Measurements from ENCODE around the gene CDC14C. TPM values are rescaled to one million over a fixed set of nuclear protein-coding genes. Genes with fewer than 3 reads are reported as not detected.

CDC14C gene
- total RNA-seq, 1 donor, result not detected

DNA sequence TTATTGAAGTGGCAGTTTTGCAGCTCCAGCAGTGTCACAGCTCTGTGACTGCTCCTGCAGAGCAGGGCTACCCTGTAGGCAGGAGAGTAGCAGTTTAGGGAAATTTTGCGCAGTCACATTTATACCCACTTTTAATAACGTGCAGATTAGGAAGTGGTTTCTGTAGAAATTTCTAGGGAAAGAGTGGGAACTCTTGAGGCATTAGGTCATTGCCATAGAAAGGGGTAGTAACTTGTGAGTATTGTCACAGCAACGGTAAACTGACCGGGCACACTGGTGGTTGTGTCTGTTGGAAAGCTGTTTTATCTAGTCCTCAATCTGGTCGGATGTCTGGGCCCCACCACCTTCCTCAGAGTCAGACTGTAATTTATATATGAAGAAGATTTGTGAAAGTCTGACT, 51.9 kb downstream of the CDC14C start:
- no peak overlapping the region for H3K27ac ChIP-seq (ENCODE audit: low read depth, low read length)
- H3K36me3 ChIP-seq (ENCODE audit: insufficient read depth, low read length), result no peaks in the 10 kb centered on the region
- no peak for DNase-seq (ENCODE audit: insufficient read length, low spot score, missing footprints)
- H3K79me2 ChIP-seq (ENCODE audit: insufficient read depth, low read length), result no peaks in the 10 kb centered on the region
- TF ChIP-seq, protein P1, sequence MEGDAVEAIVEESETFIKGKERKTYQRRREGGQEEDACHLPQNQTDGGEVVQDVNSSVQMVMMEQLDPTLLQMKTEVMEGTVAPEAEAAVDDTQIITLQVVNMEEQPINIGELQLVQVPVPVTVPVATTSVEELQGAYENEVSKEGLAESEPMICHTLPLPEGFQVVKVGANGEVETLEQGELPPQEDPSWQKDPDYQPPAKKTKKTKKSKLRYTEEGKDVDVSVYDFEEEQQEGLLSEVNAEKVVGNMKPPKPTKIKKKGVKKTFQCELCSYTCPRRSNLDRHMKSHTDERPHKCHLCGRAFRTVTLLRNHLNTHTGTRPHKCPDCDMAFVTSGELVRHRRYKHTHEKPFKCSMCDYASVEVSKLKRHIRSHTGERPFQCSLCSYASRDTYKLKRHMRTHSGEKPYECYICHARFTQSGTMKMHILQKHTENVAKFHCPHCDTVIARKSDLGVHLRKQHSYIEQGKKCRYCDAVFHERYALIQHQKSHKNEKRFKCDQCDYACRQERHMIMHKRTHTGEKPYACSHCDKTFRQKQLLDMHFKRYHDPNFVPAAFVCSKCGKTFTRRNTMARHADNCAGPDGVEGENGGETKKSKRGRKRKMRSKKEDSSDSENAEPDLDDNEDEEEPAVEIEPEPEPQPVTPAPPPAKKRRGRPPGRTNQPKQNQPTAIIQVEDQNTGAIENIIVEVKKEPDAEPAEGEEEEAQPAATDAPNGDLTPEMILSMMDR (IDR thresholded peaks at IDR 0.05; ENCODE audit: extremely low read depth, low read depth, low read length), result no peak
- no peaks in the 10 kb centered on the region for H4K20me1 ChIP-seq (ENCODE audit: insufficient read depth, low read length)
- no peak overlapping the region for H2AFZ ChIP-seq (ENCODE audit: low read length)
- no peaks in the 10 kb centered on the region for H3K9me3 ChIP-seq (ENCODE audit: low read depth, low read length)
- H3K4me2 ChIP-seq (ENCODE audit: insufficient read depth, low read length), result no peak overlapping the region
- no peaks in the 10 kb centered on the region for H3K4me1 ChIP-seq (ENCODE audit: insufficient read depth, low read length)
- no peaks in the 10 kb centered on the region for H3K27me3 ChIP-seq (ENCODE audit: insufficient read depth, low read length)
- no peak overlapping the region for H3K4me3 ChIP-seq (ENCODE audit: insufficient read depth, low read length)

DNA sequence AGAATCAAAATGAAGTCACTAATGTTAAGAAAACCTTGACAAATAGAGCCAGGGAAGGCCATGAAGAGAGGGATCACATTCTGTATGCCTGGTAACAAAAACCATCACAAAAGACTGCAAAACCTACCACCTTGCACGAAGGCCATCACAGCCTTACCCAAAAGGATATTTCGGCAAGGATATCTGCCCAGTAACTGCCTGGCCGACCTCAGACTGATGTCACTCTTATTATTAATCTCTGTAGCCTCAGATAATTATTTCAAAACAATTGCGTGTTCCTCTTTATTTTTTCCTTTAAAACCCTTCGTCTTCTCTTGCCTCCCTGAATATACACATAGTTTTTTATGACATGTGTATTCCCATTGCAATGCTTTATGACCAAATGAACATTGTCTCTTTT, 52.5 kb downstream of the CDC14C start:
- TF ChIP-seq, protein P1 (IDR thresholded peaks at IDR 0.05; ENCODE audit: extremely low read depth, low read depth, low read length), result no peak
- H3K79me2 ChIP-seq (ENCODE audit: insufficient read depth, low read length), result no peaks in the 10 kb centered on the region

More for the DNA sequence above, 52.5 kb downstream of the CDC14C start:
- Histone ChIP-seq H3K36me3 (ENCODE audit: insufficient read depth, low read length) (no peaks in the 10 kb centered on the region), H3K9me3 (ENCODE audit: low read depth, low read length) (no peaks in the 10 kb centered on the region), H3K4me2 (ENCODE audit: insufficient read depth, low read length) (no peak overlapping the region), H3K27ac (ENCODE audit: low read depth, low read length) (no peak overlapping the region), H3K4me3 (ENCODE audit: insufficient read depth, low read length) (no peak overlapping the region), H2AFZ (ENCODE audit: low read length) (no peak overlapping the region), H3K4me1 (ENCODE audit: insufficient read depth, low read length) (no peaks in the 10 kb centered on the region), H4K20me1 (ENCODE audit: insufficient read depth, low read length) (no peaks in the 10 kb centered on the region), H3K27me3 (ENCODE audit: insufficient read depth, low read length) (no peaks in the 10 kb centered on the region)
- DNase-seq (ENCODE audit: insufficient read length, low spot score, missing footprints), result no peak
